Stimulated activated CD8-positive, alpha-beta memory T cell treated with anti-CD3 and anti-CD28 coated beads, Interleukin-7, amount 100 ng/mL, for 48 hours (primary cell): ENCODE results near the gene PGLYRP3.

Source experiments
- DNase-seq, 2 donors: peaks; one replicate each; pipeline ENCODE4 v3.0.0-alpha.2; 2020; ENCODE audit warnings: low read depth in 1 of 2; ENCODE audit errors: extremely low read depth in 1 of 2

Gene PGLYRP3, protein sequence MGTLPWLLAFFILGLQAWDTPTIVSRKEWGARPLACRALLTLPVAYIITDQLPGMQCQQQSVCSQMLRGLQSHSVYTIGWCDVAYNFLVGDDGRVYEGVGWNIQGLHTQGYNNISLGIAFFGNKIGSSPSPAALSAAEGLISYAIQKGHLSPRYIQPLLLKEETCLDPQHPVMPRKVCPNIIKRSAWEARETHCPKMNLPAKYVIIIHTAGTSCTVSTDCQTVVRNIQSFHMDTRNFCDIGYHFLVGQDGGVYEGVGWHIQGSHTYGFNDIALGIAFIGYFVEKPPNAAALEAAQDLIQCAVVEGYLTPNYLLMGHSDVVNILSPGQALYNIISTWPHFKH

DNA sequence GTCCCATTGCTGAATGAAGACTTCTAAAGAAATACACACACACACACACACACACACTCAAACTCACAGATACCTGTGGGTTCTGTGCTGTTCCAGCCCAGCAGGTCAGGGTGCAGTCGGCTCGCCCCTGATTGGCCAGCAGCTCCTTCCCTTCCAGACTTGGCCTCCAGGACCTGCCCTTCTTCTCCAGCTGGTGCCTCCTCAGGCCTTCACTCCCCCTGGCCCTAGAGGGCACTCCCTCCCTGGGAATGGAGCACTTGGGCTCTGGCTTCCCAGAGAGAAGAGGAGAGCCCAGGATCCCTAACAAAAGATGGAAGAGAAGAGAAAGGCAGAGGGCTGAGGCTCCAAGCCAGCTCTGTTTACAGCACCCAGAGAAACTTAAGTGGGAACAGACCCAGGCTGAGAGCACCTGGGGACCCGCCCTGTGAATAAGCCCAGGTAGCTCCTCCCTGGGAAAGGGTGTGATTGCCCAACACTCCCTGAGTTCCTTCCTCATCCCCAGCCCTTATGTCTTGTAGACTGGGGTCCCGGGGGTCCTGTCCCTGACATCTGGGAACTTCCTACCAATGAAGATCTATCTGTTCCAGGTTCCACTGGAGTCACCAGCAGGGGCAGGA is at the start of gene PGLYRP3:
Gene PGLYRP3 (minus strand): TSS at position 383 of the 617 bp plus-strand sequence. CDS start 2,287 bp downstream, outside the sequence.
- no peak for DNase-seq

DNA sequence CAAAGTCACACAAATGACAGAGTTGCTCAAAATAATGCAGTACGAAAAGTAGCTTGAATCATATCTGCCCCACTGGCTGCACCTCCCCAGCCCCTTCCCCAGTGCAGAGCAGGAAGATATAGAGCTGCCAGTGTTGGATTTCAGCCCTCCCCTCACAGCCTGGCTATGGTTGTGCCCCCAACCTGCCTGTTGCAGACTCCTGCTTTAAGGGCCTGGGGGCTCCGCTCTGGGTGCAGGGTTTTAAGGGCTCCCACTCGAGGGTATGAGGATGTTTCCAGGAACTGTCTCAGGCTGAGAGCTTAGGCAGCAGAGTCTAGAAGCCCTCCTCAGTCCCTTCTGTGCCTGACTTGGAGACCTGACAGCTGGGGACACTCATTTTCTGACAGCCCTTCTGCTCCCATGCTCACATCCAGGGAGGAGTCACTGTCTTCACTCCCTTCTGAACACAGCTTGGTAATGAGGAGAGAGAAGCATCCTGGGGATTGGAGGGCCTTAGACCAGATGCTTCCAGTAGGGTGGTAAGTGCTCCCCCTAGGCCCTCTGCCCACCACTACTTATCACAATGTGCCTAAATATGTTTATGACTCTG is 49.5 kb upstream of the PGLYRP3 start:
- DNase-seq, result no peak

DNA sequence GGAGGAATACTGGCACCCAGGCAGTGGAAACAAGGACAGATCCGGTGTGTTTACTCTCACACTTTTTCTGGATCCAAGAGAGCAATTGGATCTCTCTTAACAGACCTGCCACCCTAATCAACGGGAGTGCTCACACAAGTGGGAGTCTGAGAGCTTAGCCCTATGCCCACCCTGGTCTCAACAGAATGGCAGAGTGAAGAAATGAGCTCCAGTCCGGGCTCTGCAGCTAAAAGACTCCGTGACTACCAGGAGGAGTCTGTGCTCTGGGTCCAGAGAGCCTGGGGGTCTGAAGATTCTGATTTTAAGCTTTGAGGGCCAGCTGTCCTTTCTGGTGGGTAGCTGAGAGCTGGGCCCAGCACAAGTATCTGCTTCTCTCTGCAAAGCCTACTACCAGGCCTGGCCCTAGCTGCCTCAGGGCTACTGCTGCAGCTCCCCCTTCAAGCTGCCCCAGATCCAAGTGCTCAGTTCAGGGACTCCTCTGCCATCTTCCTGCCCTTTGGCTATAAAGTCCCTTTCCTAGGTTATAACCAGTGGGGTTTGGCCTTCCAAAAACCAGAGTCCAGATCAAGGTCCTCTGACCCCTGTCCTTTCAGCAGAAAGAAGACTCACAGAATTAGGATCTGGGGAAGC is 48.8 kb upstream of the PGLYRP3 start:
- no peak for DNase-seq

DNA sequence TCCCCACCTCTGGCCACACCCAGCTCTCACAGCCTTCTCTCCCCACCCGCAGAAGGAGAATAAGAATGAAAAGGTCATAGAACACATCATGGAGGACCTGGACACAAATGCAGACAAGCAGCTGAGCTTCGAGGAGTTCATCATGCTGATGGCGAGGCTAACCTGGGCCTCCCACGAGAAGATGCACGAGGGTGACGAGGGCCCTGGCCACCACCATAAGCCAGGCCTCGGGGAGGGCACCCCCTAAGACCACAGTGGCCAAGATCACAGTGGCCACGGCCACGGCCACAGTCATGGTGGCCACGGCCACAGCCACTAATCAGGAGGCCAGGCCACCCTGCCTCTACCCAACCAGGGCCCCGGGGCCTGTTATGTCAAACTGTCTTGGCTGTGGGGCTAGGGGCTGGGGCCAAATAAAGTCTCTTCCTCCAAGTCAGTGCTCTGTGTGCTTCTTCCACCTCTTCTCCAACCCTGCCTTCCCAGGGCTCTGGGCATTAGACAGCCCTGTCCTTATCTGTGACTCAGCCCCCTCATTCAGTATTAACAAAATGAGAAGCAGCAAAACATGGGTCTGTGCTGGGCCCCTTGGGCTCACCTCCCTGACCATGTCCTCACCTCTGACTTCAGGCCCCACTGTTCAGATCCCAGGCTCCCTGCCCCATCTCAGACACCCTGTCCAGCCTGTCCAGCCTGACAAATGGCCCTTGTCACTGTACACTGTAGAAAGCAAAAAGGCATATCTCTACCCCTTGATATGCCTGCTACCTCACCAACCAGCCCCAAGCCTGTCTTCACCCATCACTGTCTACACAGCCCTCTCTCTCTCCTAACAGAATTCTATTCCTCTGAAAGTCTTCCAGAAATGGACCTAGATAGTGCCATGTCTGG is 48.1 kb upstream of the PGLYRP3 start:
- no peak for DNase-seq

DNA sequence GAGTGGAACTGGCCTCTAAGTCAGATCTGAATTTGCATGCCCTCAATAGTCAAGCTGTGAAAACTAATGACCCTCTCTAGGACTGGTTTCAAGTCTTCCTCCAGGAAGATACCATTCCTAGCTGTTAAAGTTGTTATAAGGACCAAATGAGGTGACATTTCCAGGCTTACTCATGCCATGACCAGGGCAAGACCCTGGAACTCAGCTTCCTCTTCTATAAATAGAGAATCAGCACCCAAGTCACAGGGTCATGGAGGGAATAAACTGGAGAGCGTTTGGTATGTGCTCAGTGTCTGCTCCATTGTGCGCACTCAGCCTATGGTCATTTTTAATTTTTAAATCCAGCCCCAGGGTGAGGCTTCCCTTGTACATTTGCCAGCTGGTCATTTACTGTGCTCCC is 47.4 kb upstream of the PGLYRP3 start:
- no peak for DNase-seq

DNA sequence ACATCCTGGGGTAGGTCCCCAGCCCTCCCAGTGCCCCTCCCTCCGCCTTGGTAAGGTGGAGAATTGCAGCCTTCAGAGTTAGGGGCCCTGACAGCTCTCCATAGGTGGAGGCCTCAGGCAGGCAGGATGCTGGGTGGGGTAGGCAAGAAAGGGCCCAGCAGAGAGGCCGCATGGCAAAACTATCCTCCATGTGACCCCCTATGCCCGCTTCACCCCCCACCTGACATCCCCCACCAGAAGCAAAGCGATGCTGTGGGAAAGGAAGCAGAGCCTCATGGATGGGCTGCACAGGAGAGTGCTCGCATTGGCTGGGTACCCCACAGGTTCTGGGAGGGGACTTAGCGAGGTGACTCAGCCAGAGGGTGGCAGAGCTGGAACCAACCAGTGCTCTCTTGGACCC is 46.5 kb upstream of the PGLYRP3 start:
- no peak for DNase-seq

DNA sequence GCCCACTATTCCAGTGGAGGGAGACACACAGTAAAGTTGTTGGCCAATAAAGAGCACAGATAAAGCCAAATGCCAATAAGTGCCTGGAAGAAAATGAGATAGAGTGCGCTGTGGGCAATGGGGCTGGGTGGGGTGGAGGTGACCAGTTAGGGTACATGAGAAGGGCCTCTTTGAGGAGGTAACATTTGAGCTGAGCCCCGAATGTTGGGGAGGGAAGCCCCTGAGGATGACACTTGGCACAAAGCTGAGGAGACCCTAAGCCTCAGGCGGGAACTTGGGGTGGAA is 45.9 kb upstream of the PGLYRP3 start:
- no peak for DNase-seq

DNA sequence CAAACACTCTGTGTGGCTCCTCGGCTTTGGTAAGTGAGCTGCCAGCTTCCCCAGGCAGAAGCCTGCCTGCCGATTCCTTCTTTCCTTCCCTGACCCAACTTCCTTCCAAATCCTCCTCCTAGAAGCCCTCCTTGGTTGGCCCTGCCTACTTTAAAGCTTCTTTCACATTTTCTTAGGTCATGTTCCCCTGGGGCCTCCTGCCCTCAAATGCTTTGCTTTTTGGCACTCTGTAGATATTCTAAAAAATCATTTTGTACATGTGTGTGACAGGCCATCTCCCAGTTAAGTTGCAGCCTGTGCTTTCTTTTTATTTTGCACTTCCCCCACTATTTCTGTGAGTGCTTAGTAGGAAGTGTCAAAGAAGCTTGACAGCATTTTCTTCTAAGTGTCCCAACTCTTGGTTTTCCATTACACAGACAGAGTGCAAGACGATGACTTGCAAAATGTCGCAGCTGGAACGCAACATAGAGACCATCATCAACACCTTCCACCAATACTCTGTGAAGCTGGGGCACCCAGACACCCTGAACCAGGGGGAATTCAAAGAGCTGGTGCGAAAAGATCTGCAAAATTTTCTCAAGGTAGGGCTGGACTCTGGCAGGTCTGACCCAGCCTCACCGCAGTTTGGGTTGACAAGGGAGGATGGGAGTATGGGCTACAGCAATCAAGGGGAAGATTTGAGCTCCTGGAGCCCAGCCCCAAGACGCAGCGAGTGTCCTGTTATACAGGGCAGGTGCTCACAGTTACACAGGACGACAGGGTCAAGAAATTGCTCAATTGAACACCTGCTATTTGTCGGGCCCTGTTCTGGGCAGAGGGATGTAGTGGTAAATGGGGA is 45.3 kb upstream of the PGLYRP3 start, which contains the start of gene S100A9:
Gene S100A9 (plus strand): TSS at position 2 of the 838 bp plus-strand sequence. CDS start 430 bp downstream, at position 432.
- no peak for DNase-seq

DNA sequence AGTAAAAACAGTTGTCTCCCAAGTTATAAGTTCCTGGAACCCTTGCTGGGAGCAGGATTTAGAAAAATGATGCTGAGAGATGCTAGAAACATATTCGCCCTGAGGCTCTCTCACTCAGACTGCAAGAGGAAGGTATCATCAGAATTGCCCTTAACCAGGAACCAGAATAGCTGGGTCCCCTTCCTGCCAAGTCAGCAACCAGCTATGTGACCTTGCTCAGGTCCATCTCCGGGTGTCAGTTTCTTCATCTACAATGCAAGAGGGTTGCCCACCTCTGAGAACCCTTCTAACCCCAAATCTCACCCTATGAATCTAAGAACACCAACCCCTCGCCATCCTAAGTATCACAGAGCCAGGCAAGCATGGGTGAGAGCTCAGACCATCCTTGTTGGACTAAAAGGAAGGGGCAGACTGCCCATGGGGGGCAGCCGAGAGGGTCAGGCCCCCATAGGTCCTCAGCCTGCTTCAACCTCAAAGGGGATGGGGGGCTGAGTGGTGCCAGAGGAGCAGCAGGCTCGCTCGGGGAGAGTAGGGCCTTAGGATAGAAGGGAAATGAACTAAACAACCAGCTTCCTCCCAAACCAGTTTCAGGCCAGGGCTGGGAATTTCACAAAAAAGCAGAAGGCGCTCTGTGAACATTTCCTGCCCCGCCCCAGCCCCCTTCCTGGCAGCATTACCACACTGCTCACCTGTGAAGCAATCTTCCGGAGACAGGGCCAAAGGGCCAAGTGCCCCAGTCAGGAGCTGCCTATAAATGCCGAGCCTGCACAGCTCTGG is 44.5 kb upstream of the PGLYRP3 start:
- no peak for DNase-seq

DNA sequence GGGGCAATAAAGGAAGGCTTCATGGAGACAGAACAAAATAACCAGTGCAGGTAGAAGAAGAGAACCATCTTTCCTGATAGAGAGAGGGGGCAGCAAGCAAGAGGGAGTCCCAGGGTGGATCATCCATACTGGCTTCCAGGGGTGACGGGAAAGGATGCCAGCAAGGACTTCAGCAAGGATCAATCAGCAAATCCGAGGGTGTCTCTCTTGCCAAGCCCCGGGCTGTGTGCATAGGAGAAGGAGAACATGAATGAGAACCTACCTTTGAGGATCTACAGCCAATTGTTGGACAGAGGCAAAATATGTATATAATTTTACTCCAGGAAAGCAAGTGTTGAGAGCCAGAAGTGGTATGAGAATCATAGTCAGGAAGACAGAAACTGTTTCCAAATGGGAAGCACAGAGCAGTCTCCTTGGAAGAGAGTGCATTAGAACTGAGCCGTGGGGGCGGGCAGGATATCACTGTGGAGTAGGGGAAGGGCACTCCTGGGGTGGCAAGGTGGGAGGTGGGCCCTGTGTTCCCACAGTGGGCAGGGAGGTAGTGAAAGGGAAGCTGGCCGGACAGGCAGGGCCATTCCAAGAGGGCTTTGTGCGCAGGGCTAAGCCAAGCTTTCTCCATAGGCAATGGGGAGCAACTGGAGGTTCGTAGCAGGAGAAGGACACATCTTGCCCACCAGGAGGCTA is 43.8 kb upstream of the PGLYRP3 start:
- no peak for DNase-seq

DNA sequence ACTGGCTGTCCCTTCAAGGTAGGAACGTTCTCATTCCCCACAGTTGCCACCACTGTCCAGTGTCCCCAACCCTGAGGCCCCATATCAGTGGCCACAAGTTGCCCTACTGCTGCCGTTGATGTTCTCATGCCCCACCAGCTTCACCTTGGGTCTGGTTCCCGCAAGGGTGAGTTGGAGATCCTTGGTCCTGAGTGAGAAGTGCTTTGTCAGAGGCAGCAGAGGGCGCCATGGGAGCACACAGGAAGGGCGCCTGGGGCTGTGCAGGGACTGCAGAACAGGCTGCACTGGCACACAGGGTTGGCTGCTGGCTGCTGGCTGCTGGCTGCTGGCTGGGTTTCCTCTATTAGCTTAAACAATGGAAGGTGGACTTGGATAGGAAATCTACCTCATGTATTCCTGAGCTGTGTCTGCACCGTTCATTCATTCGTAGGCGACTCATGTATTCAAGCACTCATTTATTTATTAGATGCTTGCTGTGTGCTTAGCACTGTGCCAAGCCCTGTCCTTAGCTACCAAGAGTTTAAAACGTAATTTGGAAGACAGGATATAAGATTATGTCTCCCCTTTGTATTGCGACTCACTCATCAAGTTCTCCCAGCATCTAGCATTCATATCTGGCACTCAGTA is 42.8 kb upstream of the PGLYRP3 start:
- peak in 1 of 2 donors; percentile 20 for DNase-seq

DNA sequence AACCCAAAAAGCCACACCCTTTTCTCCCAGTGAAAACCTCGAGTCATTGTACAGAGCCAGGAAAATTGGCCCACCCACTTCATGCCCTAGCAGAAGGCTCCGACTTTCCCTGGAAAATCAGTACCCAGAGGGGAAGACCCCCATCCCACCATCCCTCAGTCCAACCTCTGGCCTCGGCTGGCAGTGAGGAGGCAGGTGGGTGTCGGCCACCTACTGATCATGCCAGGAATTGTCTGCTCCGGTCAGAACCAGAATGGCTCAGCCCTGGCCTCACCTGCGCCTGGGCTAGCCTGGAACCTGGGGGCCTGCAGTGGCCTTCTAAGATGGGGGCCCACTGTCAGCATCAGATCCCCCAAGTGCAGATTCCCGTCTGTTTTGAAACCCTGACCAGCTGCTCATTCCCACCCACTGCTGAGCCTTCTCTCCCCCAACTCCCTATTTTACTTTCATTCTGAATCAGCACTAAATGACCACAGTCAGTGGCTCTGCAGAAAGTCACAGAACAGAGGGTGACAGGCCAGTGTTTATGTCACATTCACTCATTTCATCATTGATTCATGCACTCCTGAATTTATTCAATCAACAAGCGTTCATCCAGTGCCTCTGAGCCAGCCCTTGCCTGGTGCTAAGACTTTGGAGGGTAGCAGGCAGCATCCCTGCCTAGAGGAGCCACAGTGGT is 41.9 kb upstream of the PGLYRP3 start:
- DNase-seq, result no peak

DNA sequence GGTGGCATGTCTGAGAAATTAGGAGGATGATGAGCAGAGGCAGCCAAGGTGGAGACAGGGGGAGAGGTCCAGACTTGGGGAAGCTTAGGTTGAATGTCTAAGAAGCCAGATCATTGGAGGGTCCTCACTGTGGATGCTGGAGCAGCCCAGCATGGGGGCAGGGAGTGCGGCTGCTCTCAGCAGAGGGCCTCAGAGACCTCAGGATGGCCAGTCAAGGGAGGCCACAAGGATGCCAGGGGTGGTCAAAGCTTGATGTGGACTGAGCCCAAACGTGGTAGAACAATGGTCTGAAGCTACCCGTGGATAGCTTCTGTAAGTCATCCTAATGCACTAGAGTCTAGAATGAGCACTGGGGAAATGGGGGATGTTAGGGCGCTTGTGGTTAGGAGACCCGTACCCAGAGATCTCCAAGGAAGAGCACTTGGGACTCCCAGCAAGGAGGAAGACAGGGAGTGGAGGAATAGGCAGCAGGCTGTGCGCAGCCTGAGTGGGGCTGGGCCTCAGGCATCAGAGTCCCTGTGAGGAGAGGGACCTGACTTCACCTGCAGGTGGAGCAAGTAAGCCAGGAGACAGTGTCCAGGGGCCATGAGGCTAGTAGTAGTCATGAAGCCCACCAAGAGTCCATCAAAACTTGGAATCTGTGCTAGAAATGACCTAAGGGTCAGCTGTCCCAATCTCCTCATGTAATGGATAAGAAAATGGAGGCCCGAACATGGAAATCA is 40.6 kb upstream of the PGLYRP3 start:
- DNase-seq, result no peak

DNA sequence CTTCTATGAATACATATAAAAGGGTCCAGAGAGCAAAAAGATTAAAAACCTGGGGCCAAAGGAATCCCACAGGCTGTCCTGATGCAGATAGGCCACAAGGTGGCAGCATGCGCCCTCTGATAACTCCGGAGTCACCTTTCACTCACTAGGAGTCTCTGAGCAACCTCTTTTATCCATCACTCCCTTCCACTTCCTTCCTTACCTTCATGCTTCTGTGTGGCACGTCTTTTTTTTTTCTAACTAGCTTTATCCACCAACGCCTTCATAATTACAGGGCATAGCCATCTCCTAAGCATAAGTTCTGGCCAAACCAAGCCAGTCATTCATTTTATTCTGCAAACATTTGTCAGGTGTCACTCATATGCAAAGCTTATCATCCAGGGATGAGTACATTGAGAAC is 39.8 kb upstream of the PGLYRP3 start:
- DNase-seq, result peak; percentile 13 to 30

DNA sequence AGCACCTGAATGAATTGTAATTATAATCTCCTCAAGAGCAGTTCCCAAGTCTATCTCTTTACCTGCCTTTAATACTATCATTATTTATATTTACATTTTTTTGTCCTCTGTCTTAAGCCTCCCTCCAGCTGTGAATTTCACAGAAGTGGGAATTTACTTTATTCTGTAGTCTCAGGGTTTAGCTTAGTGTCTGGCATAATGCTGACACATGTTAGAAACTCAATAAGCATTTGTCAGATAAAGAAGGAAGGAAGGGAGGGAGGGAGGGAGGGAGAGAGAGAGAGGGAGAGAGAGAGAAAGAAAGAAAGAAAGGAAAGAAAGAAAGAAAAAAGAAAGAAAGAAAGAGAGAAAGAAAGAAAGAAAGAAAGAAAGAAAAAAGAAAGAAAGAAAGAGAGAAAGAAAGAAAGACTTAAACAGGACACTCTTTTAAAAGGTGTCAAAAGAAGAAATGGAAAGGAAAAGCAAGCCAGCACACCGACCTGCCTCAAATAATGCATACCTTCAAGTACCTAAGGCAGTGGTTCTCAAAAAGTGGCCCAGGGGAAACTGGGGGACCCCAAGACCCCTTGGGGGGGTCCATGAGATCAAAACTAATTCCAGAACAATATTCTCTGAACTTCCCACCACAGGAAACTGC is 37.7 kb upstream of the PGLYRP3 start:
- no peak for DNase-seq
